ENCODE results near the gene KMT2C.
"Not testable (repeated sequence)": the region's sequence is repeated elsewhere in the genome, so short reads cannot be mapped to it uniquely, and the experiment has no call there.

The KMT2C gene

DNA sequence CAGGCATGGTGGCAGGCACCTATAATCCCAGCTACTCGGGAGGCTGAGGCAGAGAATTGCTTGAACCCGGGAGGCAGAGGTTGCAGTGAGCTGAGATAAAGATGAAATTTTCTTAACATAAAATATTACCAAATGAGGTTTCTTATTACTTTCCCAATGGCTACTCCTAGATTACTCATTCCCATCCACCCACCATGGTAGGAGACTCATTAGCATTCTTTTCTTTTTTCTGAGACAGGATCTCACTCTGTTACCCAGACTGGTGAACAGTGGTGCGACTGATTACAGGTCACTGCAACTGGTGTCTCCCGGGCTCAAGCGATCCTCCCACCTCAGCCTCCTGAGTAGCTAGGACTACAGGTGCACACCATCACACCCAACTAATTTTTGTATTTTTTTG lies 82.5 kb downstream of the KMT2C start:
- not testable (repeated sequence) for DNase-seq

DNA sequence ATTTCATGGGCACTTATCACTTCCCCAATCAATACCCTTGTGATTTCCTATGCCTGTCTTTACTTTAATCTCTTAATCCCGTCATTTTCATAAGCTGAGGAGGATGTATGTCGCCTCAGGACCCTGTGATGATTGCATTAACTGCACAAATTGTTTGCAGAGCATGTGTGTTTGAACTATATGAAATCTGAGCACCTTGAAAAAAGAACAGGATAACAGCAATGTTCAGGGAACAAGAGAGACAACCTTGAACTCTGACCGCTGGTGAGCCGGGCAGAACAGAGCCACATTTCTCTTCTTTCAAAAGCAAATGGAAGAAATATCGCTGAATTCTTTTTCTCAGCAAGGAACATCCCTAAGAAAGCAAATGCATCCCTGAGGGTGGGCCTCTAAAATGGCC lies 84.1 kb downstream of the KMT2C start:
- DNase-seq = not testable (repeated sequence)

DNA sequence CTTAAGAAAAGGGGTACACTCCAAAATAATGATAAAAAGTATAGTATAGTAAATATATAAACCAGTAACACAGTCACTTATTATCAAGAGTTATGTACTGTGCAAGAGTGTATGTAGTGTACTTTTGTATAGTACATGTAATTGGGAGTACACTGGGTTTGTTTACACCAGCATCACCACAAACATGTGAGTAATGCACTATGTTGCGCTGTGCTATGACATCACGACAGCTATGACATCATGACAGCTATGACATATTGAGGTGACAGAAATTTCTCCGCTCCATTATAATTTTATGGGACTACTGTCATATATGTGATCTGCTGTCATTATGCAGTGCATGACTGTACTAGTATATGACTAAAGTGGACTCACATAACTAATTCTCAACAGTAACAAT lies 84.6 kb downstream of the KMT2C start:
- DNase-seq = no peak

DNA sequence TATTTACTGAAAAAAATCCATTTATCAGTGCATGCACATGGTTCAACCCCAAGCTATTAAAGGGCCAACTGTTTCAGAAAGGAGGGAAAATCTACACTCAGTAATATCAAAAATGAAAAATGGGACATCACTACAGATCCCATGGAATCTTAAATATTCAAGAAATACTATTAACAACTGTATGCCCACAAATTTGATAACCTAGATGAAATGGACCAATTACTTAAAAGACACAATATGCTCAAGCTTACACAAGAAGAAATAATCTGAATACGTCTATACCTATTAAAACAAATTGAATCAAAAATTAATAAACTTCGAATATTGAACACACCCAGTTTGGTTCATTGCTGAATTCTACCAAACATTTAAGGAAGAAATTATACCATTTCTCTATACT lies 87.9 kb downstream of the KMT2C start:
- DNase-seq = no peak

DNA sequence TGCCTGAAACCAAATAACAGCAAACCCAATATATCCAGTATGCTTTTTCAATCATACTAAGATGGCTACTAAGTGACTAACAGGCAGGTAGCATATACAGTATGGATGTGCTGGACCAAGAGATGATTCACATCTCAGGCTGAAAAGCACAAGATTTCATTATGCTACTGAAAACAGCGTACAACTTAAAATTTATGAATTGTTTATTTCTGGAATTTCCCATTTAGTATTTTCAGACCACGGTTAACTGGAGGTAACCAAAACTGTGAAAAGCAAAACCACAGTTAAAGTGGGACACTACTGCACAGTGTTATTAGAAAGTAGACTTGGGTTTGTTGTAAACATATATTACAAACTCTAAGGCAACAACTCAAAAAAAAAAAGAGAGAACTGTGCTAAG lies 91.5 kb downstream of the KMT2C start:
- peak; percentile 39 for DNase-seq

DNA sequence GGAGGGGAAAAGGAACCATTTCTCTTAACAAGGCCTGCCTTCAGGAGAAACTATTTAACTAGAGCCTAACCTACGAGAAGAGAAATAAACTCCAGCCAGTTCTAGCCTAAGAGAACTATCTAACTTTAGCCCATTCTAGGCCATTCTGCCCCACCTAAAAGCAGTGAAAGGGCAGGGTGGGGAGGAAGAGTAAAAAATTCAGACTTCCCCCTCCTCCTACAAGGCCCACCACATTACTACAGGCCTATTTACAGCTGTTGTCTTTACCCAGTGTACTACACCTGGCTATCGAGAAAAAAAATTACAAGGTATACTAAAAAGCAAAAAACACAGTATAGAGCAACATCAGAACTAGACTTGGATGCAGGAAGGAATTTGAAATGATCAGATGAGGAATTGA lies 93.0 kb downstream of the KMT2C start:
- no peak for DNase-seq

DNA sequence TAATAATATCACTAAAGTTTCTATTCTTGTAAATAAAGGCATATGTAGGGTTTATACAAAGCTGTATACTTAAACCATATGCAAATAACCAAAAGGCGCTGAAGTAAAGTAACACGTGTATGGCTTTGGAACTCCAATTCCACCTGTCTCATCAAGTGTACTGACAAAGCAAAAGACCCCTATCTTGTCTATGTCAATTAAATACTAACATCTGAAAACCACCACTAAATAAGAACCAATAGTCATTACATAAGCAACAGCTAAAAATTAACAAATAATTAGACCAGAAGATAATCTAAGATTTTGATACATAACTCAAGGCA lies 93.9 kb downstream of the KMT2C start:
- no peak for DNase-seq

DNA sequence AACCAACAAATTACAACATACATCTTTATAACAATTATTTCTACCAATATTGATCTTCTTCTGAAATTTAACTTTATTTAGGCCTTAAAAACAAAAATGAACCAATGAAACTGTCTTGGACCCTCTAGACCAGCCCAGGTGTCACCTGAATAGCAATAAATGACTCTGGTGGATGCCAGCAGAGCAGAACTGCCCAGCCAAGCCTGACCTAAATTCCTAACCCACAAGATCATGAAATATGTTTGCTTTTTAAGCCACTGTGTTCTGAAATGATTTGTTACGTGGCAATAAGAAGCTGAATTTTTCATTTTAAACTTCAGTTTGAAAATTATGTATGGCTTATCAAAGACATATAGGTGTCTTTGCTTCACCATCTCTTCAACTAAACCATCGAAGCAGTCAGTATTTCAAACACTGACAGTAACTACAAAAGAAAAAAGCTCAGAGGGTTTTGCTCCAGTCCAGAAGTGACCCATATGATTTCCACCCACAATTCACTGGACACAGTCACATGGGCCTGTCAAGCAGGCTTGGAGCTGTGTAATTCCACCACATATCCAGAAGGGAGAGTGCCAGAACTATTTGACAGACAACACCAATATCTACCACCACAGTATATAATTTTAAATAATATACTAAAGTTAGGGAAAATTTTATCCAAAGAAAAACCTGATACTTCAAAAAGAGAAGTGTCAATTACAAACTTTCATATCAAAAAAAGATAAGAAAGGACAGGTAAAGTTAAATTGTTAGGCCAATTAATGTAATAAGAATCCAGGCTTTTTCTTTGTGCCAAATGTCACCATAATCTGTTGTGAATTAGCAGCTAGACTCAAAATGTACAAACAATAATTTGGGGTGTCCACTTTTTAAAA lies 94.5 kb downstream of the KMT2C start:
- no peak for DNase-seq

DNA sequence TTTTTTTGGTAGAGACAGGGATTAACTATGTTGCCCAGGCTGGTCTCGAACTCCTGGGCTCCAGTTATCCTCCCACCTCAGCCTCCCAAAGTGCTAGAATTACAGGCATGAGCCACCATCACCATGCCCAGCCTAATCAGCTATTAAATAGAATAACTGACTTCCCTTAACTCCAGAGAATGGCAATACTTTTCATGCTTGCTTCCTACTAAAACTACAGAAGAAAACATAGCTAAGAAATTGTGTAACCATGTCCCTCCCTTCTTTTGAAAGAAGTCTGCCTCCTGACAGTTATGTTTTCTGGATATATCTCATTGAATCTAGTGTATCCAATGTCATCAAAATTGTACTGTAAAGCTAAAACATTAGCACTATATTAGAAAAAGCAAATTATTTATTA lies 95.6 kb downstream of the KMT2C start:
- no peak for DNase-seq

DNA sequence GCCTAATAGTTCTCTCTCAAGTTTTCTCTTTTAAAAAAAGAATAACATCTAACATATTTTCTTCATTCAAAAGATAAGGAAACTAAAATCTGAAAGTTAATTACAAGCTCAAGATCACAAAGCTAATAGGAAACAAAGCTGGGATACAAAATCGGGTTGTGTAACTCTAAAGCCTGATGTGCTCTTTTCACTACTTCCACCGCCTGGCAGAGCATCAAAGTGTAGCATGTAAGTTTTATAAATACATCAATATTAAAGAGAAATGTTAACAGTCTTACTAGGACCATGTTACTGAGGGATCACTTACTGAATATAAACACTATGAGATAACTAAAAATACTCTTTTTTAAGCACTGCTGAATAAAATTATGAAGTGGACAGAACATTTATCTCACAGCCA lies 97.2 kb downstream of the KMT2C start:
- no peak for DNase-seq

DNA sequence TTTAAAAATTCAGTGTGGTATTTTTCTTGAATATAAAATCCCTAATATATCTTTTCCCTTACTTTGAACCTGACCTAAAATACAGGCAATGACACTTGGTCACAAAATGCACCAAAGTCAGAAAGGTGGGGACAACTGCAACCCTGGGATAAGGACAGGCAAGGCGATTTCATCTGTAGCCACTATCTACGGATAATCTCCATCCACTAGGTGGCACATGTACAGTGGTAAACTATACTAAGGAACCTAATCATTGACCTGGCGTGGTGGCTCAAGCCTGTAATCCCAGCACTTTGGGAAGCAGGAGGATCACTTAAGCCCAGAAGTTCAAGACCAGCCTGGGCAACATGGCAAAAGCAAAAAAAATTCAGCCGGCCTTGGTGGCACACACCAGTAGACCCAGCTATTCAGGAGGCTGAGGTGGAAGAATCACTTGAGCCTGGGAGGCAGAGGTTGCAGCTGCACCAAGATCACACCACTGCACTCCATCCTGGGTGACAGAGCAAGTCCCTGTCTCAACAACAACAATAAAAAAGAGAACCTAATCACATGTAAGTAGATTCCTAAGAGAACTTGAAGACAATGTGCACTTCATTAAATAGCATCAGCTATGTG lies 98.9 kb downstream of the KMT2C start:
- peak; percentile 54 for DNase-seq

DNA sequence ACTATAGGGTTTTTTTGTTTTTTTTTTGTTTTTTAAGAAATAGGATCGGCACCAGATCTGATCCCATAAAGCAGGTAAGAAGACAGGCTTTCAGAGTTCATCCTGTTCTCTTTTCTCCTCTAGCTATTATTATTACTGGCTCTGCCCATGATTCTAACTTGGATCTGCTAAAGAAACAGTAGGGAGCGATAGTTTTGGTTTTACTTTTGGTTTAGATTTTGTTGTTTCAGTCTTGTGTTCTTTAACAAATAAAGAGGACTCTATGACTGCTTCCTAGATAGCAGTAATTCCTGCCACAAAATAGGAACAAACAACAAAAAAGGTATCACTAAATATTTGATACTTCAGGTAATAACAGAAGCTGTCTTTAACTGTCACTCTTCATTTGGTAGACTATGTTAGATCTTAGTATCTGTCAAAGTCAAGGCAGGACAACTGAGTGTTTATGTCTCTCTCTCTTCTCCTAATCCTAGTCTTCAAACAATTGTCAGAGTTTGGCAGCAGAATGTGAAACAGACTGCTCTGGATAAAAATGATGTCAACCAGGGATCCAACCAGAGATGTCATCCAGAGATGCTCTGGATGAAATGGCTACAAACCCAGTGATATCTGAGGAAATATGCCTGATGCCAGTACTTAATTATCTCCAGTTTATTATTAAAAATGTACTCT lies 99.8 kb downstream of the KMT2C start:
- peak; percentile 27 for DNase-seq

DNA sequence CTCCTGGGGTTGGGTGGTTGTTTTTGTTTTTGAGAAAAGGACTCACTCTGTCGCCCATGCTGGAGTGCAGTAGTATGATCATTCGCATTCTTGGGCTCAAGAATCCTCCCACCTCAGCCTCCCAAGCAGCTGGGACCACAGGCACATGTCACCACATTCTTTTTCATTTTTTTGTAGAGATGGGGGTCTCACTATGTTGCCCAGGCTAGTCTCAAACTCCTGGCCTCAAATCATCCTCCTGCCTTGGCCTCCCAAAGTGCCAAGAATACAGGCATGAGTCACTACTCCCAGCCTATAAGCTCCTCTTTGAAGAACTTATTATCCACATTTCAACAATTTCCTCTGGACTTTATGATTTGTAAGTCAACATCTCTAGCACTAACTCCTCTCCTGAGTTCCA lies 102.7 kb downstream of the KMT2C start:
- DNase-seq = no peak

DNA sequence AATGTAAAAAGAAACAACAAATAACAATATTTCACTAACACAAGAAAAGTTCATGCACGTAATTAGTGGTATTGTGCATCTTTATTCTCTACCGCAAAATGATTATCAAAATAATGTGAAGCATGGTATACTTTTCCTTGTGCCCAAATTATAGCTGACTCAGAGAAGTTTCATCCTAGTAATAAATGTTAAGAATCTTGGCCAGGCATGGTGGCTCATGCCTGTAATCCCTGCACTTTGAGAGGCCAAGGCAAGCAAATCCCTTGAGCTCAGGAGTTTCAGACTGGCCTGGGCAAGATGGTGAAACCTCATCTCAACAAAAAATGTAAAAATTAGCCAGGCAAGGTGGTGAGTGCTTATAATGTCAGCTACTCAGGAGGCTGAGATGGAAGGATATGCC lies 105.0 kb downstream of the KMT2C start:
- DNase-seq = no peak

DNA sequence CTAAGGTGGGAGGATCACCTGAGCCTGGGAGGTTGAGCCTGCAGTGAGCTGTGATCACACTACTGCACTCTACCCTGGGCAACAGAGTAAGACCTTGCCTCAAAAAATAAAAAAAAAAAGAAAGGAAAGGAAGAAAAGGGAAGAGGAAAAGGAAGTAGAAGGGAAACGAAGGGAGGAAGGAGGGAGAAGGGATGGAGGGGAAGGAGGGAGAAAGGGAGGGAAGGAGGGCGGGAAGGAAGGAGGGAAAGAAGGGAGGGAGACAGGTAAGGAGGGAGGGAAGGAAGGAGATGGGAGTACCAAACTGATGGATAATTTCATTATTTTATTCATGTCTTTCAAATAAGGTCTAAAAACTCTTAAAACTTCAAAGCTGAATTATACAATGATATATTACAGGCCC lies 106.3 kb downstream of the KMT2C start:
- DNase-seq = no peak

DNA sequence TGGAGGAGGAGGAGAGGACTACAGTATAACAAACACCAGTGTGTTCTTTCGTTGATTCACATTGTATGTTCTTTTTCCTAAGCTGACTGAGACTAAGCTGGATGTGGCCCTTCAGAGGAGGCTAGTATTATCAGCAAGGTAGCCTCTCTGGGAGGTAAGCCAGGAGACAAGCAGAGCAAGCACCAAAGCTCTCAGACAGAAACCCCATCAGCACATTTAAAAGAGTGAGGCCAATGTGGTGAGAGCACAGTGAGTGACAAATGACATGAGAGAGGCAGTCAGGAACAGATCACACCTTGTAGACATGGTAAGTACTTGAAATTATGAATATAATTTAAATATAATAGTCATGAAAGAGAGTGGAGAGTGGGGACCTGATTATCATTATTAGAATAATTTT lies 107.6 kb downstream of the KMT2C start:
- no peak for DNase-seq

DNA sequence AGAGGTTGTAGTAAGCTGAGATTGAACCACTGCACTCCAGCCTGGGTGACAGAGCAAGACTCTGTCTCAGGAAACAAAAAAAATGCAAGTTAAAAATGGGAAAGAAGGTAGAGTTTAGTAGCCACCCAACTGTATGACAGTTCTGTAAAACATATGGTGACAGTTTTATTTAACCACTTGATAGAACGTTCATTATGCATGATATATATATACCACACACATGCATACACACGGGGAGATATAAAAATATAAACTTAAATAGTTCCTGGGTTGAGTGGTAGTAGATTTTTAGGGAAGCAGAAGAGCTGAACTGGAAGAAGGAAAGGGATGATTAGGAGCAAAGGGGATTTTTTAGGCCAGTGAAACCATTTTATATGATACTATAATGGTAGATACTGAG lies 120.0 kb downstream of the KMT2C start:
- no peak for DNase-seq

DNA sequence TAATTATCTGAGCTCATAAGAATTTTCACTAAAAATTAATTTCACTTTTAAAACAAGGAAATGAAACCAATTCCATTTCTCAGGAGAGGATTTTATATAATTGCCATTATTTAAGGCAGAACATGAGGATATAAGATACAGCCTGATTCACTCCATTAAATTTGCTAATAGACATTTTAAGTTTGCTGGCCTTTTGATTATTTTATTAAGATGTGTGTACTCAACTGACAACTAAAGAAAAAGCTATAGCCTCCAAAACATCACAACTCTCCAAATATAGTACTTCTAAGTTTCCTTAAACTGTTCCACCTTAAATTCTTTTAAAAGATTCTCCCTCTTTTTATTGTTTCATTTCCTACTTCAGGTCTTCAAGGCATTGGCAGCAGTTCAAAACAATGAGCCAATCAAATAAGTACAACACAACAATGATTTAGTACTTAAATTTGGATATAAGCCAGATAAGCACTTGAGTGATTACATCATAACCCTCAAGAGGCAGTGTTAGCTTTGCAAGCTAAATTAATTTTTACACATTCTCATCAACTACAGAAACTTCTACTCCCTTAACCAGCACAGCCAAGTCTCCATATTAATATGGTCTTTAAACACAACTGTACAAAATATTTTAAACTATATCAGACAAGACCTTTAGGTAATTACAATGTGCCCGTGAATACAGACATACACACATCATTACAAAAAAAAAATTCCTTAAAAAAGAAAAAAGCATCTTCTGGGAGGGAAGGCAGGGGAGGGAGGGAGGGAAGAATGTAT lies 121.8 kb downstream of the KMT2C start:
- peak; percentile 51 for DNase-seq

DNA sequence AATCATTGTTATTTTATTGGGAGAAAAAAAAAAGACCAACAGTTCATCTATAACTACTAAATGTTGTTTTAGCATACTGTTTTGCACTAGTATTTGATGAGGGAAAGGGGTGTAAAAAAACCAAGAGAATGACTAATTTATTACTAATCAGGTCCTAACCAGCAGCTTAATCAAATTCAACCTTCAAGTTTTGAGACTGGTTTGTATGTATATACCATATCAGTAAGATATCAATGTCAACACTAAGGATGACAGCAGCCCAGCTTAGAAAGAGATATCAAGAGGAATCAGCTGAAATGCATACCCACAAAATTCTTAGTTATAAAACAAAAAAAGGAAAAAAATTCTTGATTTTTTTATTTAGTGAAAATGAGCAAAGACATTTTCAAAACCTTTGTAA lies 122.6 kb downstream of the KMT2C start:
- no peak for DNase-seq

DNA sequence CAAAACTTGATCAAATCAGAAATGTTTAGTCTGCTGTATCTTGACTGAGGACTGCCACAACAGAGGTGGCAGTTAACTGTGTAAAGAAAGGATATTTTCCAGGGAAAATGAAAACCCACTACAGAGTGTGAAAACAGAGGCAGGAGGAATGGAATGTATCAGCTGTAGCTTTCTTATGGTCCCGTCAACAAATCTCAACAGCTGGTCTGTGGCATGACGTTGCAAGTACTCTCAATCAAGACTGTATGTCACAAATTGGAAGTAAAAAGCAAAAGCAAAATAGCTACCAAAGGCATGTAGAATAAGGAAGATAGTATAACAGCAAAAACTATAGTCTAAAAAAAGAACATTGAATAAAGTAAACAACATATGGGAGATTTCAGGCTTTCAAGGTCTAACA lies 123.5 kb downstream of the KMT2C start:
- no peak for DNase-seq

DNA sequence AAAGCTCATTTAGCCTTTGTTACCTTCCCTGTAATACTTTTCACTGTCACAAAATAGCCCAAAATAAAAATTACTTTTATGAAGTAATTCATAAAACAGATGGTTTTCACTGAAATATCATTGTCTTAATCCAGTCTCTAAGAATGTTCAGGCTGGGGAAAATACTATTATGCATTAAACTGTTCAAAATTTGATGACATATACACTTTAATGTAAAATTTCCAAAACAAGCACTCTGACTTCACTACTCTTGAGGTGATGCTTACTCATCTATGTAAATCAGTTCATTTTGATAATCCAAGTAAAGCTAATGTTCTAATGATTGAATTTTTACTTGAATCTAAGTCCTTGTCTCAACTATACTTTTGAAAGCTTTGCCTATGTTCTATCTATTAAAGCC lies 127.9 kb downstream of the KMT2C start:
- DNase-seq = no peak

DNA sequence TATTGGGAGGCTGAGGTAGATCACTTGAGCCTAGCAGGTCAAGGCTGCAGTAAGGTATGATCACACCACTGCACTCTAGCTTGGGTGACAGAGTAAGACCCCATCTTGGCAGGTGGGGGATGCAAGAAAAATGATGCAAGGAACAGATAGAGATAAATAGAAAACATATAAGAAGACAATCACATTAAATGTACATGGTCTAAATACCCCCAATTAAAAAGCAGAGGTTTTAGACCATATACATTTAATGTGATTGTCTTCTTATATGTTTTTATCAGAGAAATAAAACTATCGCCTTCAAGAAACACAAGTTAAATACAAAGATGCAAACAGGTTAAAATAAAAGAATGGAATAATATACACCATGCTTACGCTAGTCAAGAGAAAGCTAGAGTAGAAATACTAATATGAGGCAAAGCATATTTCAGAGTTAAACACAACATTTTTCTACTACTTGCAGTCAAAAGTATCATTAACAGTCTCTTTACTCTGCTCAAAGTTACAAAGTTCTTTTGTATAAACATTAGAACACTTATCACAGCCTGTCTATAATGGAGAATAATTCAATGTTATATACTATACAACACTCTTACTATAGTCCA lies 136.2 kb downstream of the KMT2C start:
- DNase-seq = not testable (repeated sequence)

DNA sequence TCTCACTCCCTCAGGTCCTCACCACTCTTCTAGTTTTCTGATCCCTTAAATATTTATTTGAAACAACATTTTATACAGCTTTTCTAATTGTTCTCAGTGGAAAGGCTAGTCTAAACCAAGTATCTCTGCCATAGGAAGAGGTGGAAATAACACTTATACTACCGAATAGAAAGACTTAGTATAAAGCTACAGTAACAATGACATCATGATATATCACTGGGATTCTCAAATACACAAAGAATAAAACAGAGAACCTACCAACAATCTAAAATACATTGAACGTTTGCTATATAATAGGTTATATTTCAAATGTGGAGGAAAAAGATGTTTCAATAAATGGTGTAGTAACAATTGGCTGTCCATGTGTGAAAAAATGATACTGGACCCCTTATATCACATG lies 142.9 kb downstream of the KMT2C start:
- DNase-seq = no peak

Data from CD4-positive, alpha-beta T cell treated with Interleukin-4 for 4 hours (primary cell).